AG09309 (cell line): ENCODE measurements around the gene ZNF487.

Experiments
- DNase-seq: peaks from one replicate; pipeline ENCODE4 v3.0.0-alpha.2; 2010; ENCODE audit warnings: low read depth
- H3K4me3 ChIP-seq: 2 replicates; pipeline ENCODE4 v1.5.1; 2011; ENCODE audit warnings: mild to moderate bottlenecking, low read depth, low read length, moderate library complexity; ENCODE audit not compliant: control insufficient read depth
- CTCF ChIP-seq: IDR thresholded peaks from 2 replicates; pipeline ENCODE4 v1.5.1; 2011; ENCODE audit warnings: mild to moderate bottlenecking, low read depth, low read length, inconsistent platforms; ENCODE audit not compliant: insufficient read depth, control insufficient read depth; ENCODE audit errors: missing control alignments

The ZNF487 gene

GRCh38 chr10:43471146-43471545 is 34.2 kb downstream of the ZNF487 start:
- no peak for DNase-seq
- no peak overlapping the region for H3K4me3 ChIP-seq
- TF ChIP-seq CTCF = no peak

- no peak overlapping the region for H3K4me3 ChIP-seq
- no peak for TF ChIP-seq CTCF
- DNase-seq = no peak
Observed at GRCh38 chr10:43471935-43472720, 35.2 kb downstream of the ZNF487 start.

GRCh38 chr10:43479275-43479674 is 42.4 kb downstream of the ZNF487 start:
- no peak overlapping the region for H3K4me3 ChIP-seq
- peak; percentile 7 for DNase-seq
- no peak for TF ChIP-seq CTCF

GRCh38 chr10:43482319-43483078 is 45.6 kb downstream of the ZNF487 start:
- TF ChIP-seq CTCF = no peak
- no peak for DNase-seq
- no peak overlapping the region for H3K4me3 ChIP-seq

- no peak for TF ChIP-seq CTCF
- DNase-seq = no peak
- no peak overlapping the region for H3K4me3 ChIP-seq
Observed at GRCh38 chr10:43491855-43492254, 54.9 kb downstream of the ZNF487 start.

- no peak overlapping the region for H3K4me3 ChIP-seq
- no peak for TF ChIP-seq CTCF
- DNase-seq = no peak
Observed at GRCh38 chr10:43502931-43503330, 66.0 kb downstream of the ZNF487 start.
